AG04450 (cell line): ENCODE results near the gene TMEM209. TPM values are rescaled to one million over a fixed set of nuclear protein-coding genes. Genes with fewer than 3 reads are reported as not detected.

Source experiments
- CTCF ChIA-PET: fragments of 300-600, 350-600 bp; formaldehyde crosslinking; extraction: SDS; loops from one replicate; lab custom pipeline; 2022; ENCODE audit warnings: antibody characterized with exemption, inconsistent platforms; lab: Charles Lee
- POLR2A ChIA-PET: fragments of 350-600 bp; formaldehyde crosslinking; extraction: SDS; loops from one replicate; lab custom pipeline; 2021; ENCODE audit warnings: antibody characterized with exemption, inconsistent platforms; lab: Yijun Ruan, JAX
- DNase-seq: peaks from one replicate; pipeline ENCODE4 v3.0.0-alpha.2; 2011; ENCODE audit warnings: low read depth, low spot score
- H3K27ac ChIP-seq: one replicate; pipeline ENCODE4 v1.5.1; 2012; ENCODE audit warnings: low read depth, low read length, control low read depth
- H3K27me3 ChIP-seq: one replicate; pipeline ENCODE4 v1.6.0; 2012; ENCODE audit warnings: low read length; ENCODE audit not compliant: control insufficient read depth, insufficient read depth
- H3K4me3 ChIP-seq: 2 replicates; pipeline ENCODE4 v1.5.1; 2011; ENCODE audit warnings: mild to moderate bottlenecking, low read depth, low read length, control low read depth
- H3K9me3 ChIP-seq: 2 replicates; pipeline ENCODE4 v1.5.1; 2012; ENCODE audit warnings: low read length; ENCODE audit not compliant: control insufficient read depth, insufficient read depth
- CTCF ChIP-seq: IDR thresholded peaks from 2 replicates; pipeline ENCODE4 v1.5.1; 2011; ENCODE audit warnings: low read depth, low read length, control low read depth, inconsistent platforms
- polyA plus RNA-seq: library from polyadenylated mRNA; depleted of rRNA; stranded (reverse); fragments of >200 nt; gene quantifications from 2 replicates; pipeline ENCODE4 v1.2.3, GENCODE V29; 2011

Gene TMEM209
- polyA plus RNA-seq, 1 experiment: 15.2 TPM

- ChIA-PET POLR2A (no interaction called here), CTCF (no interaction called here)
- no peak for TF ChIP-seq CTCF
- Histone ChIP-seq H3K27ac (no peak overlapping the region), H3K4me3 (no peak overlapping the region), H3K9me3 (no peaks in the 10 kb centered on the region), H3K27me3 (peaks cover 5% of the 10 kb centered on the region)
- no peak for DNase-seq
These were observed 19.0 kb upstream of the TMEM209 start for GRCh38 chr7:130224210-130224609.

- ChIA-PET POLR2A (no interaction called here), CTCF (no interaction called here)
- no peak for DNase-seq
- no peaks in the 10 kb centered on the region for H3K9me3 ChIP-seq
- H3K4me3 ChIP-seq: no peak overlapping the region
- H3K27me3 ChIP-seq: peaks cover 5% of the 10 kb centered on the region
- no peak for TF ChIP-seq CTCF
- H3K27ac ChIP-seq: no peak overlapping the region
These were observed 18.4 kb upstream of the TMEM209 start for GRCh38 chr7:130223646-130224045.

- Histone ChIP-seq H3K27me3 (peaks cover 5% of the 10 kb centered on the region), H3K27ac (no peak overlapping the region), H3K4me3 (no peak overlapping the region), H3K9me3 (no peaks in the 10 kb centered on the region)
- ChIA-PET POLR2A (interaction anchor here (0.6 kb wide), 1 partner anchor 52 kb away, joined by 5 read pairs; no protein-coding TSS in a partner anchor), CTCF (no interaction called here)
- DNase-seq: no peak
- no peak for TF ChIP-seq CTCF
These were observed 16.5 kb upstream of the TMEM209 start for GRCh38 chr7:130221746-130222145.

- ChIA-PET POLR2A (no interaction called here), CTCF (no interaction called here)
- no peak for DNase-seq
- Histone ChIP-seq H3K27me3 (peaks cover 5% of the 10 kb centered on the region), H3K9me3 (no peaks in the 10 kb centered on the region), H3K27ac (no peak overlapping the region), H3K4me3 (no peak overlapping the region)
- TF ChIP-seq CTCF: no peak
These were observed 14.7 kb upstream of the TMEM209 start for GRCh38 chr7:130219871-130220270.

- ChIA-PET POLR2A (interaction anchor here (0.6 kb wide), 1 partner anchor 402 kb away, joined by 5 read pairs; no protein-coding TSS in a partner anchor), CTCF (no interaction called here)
These were observed 13.8 kb upstream of the TMEM209 start for GRCh38 chr7:130218806-130219620.

More at GRCh38 chr7:130218806-130219620, 13.8 kb upstream of the TMEM209 start:
- Histone ChIP-seq H3K4me3 (no peak overlapping the region), H3K9me3 (no peaks in the 10 kb centered on the region), H3K27me3 (peaks cover 5% of the 10 kb centered on the region), H3K27ac (no peak overlapping the region)
- no peak for TF ChIP-seq CTCF
- no peak for DNase-seq
